ENCODE measurements around the gene OR2H2.

GRCh38 chr6:29596381-29596900 is 11.5 kb downstream of the OR2H2 start:
- TF ChIP-seq MAX (IDR thresholded peaks at IDR 0.05) (no peak), TAF1 (conservative IDR thresholded peaks at IDR 0.05) (no peak), FOXA1 (IDR thresholded peaks at IDR 0.05) (no peak), CTCF (IDR thresholded peaks at IDR 0.05; ENCODE audit: low read depth, low read length, missing input control) (no peak), YY1 (IDR thresholded peaks at IDR 0.05) (no peak), JUND (IDR thresholded peaks at IDR 0.05) (no peak), HNF4A (conservative IDR thresholded peaks at IDR 0.05) (no peak), GABPA (IDR thresholded peaks at IDR 0.05 in 1 of 2, conservative IDR thresholded peaks at IDR 0.05 in 1 of 2) (no peak)

Measured in liver (tissue), 3 donors.